PC-3 (cell line): Measurements from ENCODE around the gene MRPL41.

Experiments
- EZH2 ChIP-seq: fragments of 300-600 bp; sonication (generic); IDR thresholded peaks from one replicate; pipeline ENCODE4 v1.6.1; 2017; ENCODE audit warnings: antibody characterized with exemption, mild to moderate bottlenecking, low read length; ENCODE audit not compliant: unreplicated experiment
- TF ChIP-seq, protein P1 (sequence below): fragments of 300-600 bp; sonication (generic); conservative IDR thresholded peaks from 2 replicates; pipeline ENCODE4 v1.5.1; 2017; ENCODE audit warnings: antibody characterized with exemption, low read depth, mild to moderate bottlenecking, low read length

DNA sequence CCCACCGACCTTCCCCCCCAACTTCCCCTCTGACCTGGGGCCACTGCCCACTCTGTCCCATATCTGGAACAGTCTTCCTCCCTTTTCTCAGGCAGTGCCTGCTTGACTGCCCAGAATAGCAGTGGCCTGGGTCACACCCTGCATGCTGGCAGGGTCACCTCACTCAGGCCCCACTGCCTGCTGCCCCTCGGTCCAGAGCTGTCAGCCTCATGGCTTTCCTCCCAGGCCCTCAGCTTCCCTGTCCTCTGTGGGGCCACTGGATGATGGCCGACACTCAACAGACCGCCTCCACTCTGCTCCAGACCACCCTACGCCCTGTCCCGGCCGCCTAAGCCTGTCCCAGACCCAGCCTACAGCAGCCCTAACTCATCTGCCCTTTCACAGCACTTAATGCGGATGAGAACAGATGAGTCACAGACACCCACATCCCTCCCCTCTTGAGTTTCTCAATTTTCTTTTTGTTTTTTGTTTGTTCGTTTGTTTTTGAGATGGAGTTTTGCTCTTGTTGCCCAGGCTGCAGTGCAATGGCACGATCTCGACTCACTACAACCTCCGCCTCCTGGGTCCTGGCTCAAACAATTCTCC lies 7.4 kb upstream of the MRPL41 start:
- TF ChIP-seq, protein P1, sequence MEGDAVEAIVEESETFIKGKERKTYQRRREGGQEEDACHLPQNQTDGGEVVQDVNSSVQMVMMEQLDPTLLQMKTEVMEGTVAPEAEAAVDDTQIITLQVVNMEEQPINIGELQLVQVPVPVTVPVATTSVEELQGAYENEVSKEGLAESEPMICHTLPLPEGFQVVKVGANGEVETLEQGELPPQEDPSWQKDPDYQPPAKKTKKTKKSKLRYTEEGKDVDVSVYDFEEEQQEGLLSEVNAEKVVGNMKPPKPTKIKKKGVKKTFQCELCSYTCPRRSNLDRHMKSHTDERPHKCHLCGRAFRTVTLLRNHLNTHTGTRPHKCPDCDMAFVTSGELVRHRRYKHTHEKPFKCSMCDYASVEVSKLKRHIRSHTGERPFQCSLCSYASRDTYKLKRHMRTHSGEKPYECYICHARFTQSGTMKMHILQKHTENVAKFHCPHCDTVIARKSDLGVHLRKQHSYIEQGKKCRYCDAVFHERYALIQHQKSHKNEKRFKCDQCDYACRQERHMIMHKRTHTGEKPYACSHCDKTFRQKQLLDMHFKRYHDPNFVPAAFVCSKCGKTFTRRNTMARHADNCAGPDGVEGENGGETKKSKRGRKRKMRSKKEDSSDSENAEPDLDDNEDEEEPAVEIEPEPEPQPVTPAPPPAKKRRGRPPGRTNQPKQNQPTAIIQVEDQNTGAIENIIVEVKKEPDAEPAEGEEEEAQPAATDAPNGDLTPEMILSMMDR = no peak
- TF ChIP-seq EZH2 = no peak
